HG03097 (cell line): ENCODE results near the gene AURKAIP1.

Experiments used
- ATAC-seq: cut with Tn5 transposase; IDR thresholded peaks from one replicate; pipeline ENCODE4 v1.9.1; 2021; ENCODE audit not compliant: unreplicated experiment, low FRiP score

Gene AURKAIP1

DNA sequence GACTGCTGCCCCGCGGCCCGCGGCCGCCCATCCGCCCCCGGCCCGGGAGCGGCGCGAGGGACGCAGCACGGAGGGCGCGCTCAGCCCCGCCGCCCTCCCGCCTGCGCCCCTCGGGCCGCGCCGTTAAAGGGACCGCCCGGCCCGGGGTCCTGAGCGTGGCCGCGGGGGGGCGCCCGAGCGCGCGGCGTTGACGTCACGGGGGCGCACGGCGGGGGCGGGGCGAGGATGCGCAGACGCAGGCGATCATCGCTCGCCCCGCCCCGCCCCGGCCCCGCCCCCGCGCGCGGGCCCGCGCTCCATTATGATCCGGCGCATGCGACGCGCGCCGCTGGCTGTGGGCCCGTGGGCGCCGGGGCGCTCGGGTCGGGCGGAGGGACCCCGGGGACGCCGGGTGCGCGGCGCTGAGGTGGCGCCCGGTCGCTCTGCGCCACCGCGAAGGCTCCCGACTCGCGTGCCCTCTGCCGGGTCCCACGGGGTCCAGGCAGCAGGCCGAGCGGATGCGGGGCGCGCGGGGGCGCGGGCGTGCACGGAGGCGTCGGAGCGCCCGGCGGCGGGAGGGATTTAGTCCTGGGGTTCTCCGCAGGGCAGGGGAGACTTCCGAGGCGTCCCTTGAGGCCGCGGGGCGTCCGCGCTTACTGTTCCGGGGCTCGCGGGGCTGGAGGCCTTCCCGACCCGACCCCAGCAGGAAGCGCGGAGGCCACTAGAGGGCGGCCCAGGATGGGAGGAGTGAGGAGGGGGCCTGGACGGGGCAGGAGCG lies 25.6 kb downstream of the AURKAIP1 start, which contains the start of gene DVL1:
Gene DVL1, minus strand, starts transcription at position 163 of the 757 bp plus-strand sequence. CDS start 353 bp downstream, outside the sequence.
- peak; percentile 51 for ATAC-seq

DNA sequence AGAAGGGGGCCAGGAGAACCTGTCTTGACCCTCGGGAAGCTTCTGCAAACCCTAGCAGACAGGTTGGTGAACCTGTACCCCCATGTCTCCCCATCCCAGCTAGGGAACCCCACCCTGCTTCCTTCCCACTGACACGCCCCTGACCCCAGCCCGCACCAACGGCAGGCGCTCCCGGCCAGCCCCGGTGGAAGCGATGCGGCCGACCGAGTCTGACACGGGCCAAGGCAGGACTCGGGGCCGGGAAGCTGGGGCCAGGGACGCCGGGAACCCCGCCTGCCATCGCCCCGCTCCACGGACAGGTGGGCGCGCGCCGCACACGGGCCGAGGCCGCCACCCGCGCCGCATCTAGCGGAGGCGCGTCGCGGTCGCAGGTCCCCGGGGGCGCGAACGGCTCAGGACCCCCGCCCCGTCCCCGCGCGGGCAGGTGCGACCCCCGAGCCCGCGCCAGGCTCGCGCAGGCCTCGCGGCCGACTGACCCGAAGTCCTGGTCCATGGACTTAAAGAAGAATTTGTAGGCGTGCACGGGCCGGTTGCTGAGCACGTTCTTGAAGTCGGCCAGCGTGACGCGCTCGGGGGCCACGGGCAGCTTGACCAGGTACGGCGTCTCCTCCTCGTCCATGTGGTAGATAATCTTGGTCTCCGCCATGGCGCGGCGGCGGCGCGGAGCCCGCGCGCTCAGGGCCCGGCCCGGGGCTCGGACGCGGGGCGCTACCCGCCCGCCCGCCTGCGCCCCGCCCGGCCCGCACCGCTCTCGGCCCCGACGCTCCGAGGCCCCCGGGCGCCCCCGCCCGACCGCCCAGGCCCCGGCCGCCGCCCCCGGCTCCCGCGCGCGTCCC lies 26.4 kb downstream of the AURKAIP1 start:
- peak; percentile 16 for ATAC-seq

DNA sequence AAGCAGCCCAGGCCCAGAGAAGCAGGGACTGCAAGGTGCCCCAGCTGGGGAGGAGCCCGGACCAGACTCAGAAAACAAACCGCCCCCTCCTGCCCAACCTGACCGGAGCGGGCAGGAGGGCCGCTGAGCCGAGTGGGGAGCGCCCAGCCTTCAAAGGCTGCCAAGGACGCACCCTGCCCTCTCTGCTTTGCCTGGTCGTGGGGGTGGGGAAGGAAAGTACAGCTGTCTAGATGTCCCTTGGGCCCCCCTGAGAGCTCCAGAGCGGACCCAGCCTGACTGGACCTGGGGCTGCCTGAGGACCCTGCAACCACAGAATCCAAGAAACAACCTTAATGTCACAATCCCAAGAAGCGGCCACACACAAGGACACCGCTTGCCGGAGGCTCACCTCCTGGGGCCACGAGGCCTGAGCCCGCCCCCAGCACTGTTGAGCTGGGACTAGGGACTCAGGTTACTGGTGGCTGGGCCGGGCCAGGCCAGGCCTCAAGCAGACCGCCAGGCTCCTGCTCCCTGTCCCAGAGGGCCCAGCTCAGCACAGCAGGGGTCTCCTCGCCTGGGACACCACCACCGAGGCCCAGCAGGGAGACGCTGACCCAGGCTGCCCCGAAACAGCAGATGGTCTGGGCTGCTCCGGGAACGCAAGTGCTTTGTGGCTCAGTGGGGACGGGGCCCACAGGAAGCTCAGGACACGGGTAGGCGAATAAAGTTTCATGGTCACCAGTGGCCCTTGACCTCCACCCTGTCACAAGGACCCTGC lies 27.2 kb downstream of the AURKAIP1 start:
- ATAC-seq = no peak

DNA sequence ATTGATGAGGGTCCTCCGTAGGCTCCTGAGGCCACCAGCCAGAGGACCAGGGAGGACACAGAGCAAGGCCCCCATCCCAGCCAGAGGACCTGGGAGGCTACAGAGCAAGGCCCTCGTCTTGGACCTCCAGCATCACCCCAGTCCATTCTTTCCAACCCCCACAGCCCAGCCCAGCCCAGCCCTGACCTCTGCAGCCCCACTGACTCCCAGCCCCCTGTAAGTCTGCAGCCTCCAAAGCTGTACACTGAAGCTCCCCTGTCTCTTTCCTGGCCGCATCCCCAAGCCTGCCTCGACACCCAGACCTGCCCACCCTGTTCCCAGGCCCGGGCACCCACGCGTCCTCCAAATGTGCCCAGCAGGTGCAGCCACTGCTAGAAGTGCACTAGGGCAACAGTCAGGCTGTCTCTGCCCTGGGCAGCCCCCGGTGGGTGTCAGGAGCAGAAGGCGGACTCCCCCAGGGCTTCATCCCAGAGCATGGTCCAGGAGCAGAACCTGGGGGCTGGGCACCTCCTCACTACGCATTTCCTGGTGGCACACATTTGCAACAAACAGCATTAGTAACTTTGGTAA lies 27.9 kb downstream of the AURKAIP1 start:
- ATAC-seq = no peak

DNA sequence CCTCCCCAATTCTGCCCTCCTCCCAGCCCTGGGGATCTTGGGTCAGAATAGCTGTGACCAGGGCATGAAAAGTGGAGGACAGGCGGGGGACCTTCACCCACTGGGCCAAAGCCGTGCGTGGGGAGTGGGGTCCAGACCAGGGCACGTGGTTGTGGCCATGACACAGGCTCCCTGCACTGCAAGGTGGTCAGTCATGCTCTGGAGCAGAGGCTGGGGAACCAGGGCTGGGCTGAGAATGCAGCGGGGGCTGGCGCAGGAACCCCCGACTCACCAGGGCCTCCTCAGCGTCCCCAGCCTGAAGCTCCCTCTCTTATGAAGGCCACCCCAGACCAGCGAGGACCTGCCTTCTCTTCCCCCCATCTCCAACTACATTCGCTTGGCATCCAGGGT lies 28.5 kb downstream of the AURKAIP1 start:
- no peak for ATAC-seq

DNA sequence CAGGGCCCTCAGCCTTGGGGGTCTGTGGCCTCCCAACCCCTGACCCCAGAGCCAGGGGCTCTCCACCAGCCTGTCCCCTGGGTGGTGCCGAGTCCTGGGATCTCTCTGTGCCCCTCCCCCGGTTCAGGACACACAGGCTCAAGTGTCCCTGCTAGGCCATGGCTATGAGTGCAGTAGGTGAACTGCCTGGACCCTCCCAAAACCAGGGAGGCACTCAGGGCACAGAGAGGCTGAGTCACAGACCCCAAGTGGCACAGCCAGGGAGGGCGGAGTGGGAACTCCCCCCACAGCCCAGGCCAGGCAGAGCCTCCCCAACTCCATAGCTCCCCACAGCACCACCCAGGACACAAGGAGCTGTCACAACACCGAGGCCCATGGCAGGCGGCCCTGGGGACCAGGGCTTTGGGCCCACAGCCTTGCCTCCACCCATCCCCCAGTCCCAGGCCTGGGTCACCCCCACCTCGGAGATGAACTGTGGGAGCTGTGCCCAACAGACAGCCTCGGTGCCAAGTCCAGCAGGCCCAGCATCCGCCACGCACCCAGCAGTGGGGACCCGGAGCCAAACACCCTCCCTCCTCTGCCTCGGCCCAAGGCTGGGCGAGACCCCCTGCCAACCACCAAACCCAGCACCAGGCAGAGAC lies 29.0 kb downstream of the AURKAIP1 start:
- ATAC-seq = no peak

DNA sequence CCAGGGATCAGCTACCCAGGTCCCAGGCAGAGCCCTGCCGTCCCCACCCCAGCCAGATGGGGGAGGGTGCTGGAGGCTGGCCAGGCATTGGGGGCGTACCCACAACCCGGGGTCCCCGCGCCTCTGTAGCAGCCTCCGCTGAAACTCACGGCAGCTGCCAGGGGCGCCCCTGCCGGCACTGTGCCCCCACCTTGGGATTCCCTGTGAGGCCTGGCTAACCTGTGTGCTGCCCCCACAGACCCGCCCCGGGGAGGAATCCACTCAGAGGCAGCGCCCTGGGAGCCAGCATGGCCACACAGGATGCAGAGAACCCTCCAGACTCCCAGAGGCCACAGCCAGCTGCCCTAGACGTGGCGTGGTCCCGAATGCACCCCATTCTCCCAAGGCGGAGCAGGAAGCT lies 29.6 kb downstream of the AURKAIP1 start:
- ATAC-seq = no peak

DNA sequence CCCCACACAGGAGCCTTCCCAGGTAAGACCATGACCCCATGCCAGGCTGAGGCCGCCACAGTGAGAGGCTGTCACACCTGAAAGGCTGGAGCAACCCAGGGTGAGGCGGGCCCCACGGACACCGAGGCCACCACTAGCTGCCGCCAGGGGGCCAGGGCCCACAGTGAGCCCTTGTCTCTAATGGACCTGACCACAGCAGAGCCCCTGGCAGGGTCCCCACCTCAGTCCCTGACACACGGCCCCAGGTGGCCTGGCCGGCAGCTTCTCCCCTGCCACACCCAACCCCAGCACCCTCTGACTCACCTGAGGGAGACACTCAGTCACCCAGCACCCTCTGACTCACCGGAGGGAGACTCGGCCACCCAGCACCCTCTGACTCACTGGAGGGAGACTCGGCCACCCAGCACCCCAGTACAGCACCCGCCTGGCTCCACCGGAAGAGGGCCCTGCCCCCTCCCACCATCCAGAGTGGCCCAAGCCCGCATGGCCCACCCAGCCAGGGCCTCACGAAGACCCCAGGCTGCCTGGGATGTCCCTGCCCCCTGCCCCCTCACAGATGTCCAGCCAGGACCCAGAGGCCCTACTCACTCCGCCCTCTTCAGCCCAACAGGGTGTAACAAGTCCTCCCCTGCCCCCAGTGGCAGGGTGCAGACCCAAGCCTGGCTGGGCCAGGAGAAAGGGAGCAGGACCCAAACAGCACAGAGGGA lies 30.2 kb downstream of the AURKAIP1 start:
- no peak for ATAC-seq

DNA sequence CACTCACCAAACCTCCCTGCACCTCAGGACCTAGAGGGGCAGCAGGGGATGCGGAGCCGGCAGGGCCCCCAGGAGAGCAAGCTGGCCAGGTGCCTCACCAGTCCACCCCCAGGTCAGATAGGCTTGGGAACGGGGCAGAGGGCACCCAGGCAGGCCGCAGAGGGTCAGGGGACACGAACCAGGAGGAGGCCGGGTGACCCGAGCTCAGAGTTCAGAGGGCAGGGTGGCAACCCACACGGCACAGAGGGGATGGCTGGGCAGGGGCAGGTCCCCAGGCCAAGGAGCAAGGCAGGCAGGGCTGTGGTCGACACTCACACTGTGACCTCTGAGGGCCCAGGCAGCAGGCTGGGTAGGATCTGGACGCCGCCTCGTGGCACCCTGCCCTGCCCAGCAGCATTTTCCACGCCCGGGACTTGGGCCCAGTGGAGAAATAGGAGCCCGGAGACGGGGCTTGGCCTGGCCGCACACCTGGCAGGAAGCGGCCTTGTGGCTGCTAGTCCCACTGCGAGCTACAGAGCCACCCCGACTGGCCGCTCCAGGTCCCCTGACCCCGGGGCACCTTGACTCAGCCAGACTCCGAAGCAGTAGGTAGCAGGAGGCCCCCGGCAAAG lies 31.1 kb downstream of the AURKAIP1 start:
- ATAC-seq = no peak

DNA sequence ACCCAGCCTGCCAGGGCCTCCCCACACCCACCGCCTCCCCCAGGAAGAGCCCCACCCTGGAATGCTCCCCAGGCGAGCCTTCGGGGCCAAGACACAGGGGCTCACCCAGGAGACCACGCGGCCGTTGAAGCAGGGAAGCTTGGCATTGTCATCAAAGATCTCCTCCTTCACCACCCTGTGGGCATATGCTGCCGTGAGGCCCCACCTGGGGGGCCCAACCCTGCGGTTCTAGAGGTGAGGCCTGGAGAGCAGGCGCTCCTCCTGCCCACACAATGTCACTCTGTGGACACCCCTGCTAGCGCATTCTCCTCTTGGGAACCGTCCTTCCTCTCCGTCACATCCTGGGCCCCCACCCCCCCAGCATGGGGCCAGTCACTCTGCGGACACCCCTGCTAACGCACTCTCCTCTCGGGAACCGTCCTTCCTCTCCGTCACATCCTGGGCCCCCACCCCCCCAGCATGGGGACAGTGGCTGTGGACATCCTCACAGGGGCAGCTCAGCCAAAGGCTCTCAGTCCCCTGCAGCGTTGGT lies 32.4 kb downstream of the AURKAIP1 start:
- ATAC-seq = no peak

DNA sequence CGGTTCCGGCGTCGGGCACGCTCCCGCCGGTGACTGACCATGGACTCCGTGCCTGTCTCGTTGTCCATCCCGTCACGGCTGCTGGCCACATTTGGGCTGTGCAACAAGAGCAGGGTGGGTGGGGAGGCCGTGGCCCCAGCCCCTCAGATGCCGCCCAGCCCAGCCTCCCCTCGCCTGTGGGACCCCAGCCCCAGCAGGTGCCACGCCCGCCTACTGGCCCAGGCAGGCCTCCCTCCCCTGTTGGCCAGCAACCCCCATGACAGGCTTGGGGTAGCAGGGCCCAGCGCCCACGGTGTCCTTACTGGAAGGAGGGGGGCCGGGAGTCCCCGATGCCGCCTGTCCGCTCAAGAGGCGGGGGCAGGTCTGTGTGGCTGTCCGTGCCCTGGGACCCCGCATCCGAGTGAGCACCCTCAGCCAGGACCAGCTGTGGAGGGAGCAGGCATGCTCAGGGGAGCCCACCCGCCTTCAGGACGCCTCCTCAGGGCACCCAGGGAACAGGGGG lies 32.9 kb downstream of the AURKAIP1 start:
- no peak for ATAC-seq

DNA sequence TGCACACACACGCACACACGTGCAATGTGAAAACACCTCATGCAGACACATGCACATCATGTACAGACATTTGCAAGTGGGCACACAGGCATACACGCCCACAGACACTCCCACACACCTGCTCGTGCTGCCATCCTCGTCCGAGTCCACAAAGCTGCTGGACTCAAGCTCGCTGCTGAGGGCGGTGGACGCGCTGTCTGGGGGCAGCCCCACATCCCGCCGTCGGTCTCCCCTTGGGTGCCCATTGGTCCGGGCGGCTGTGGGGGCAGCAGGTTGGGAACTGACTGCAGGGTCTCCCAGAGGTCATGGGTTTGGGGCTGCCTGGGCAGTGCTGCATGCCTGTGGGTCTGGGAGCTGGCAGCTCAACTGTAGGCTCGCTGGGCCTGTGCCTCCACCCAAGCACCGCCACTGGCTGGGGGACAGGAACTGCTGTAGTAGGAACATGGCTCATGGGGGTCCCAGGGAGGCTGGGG lies 33.4 kb downstream of the AURKAIP1 start:
- no peak for ATAC-seq

DNA sequence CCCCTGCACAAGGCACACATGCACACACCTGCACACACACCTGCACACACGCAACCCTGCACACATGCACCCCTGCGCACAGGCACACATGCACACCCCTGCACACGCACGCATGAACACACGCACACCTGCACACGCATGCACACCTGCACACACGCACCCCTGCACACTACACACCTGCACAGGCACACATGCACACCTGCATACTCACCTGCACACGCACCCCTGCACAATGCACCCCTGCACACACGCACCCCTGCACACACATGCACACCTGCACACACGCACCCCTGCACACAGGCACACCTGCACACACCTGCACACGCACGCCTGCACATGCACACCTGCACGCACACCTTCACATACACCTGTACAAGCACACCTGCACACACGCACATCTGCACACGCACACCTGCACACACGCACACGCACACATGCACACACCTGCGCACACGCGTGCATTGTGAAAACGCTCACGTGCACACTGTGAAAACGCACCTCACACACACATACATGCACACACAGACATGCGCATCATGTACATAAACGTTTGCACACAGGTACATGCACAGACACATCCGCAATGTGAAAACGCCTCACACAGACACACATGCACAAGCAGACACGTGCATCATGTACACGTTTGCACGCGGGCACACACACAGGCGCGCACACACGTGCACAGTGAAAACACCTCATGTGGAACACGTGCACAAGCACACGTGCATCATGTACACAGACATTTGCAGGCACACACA lies 34.0 kb downstream of the AURKAIP1 start:
- ATAC-seq = no peak

DNA sequence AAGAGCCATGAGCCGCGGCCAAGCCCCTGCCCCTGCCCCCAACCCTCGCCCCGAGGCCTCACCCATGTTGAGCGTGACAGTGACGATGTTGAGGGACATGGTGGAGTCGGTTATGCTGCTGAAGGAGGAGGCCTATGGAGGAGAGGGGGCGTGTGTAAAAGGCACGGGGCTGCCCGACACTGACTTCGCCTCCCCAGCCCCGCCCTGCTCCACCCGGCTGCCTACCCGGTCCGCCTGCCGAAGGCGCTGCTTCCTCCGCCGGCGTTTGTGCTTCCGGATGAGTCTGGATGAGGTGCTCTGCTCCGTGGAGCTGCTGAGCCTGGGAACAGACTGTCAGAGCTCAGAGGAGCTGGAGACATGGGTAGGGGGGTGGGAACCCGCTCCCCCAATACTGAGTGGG lies 34.8 kb downstream of the AURKAIP1 start:
- no peak for ATAC-seq

DNA sequence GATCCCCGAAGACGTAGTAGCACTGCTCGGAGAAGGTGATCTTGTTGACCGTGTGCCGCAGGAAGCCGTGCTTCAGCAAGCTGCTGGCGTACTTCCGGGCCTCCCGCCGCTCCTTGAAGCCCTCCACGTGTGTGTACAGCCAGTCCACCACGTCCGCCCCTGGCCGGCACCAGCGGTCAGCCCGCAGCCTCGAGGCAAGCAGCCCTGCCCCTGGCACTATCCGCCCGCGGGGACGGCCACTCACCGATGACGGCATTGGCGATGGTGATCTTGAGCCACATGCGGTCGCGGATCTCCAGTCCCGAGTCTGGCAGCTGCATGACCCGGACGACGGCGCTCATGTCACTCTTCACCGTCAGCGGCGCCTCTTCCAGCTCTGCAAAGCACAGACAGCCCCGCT lies 36.7 kb downstream of the AURKAIP1 start:
- ATAC-seq = no peak

DNA sequence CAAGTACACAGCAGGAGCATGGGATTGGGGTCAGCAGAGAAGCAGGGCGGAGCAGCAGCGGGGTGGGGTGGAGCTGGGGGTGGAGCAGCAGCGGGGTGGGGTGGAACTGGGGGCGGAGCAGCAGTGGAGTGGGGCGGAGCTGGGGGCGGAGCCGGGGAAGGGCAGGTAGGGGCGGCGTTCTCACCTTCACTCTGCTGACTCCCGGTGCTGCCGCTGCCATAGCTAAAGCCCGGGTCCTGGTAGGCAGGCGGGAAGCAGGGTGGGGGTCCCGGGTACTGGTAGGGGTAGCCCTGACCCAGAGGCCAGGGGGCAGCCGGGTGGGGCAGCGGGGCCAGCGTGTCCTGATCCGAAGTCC lies 37.2 kb downstream of the AURKAIP1 start:
- no peak for ATAC-seq

DNA sequence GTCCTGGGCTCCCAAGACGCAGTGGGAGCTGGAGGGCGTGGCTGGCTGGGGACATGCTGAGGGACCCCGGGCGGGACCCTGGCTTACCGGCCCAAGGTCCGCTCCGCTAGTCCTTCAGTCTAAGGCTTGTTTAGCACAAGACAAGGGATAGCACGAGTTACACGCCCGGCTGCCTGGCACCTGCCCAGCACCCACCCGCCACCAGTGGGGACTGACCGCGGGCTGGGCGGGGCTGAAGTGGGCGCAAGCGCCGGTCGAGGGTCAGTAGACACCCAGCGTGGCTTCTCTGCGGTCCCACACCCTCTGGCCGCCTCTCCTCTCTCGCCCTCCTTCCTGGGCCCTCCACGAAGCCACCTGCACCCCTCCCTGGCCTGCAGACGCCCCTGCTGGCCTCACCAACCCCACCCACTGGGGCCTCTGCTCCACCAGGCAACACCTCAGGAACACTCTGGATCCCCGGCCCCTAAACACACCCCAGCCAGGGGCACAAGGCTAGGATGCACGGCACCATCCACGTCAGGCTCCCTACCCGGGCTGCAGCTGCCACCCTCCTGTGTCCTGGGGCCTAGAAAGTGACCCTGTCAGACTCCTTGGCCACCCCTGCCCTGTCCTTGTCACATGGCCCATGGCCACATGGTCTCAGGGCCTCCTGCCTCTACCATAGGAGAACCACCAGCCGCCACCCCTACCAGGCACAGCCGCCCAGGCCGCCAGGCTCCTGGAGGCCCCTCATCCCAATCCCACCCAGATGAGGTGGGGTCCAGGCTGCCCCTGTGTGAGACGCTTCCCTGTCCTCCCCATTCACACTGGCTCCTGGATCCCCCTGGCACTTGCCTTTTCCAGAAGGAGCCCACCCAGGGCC lies 37.8 kb downstream of the AURKAIP1 start:
- no peak for ATAC-seq
